Thoracic aorta (tissue), 2 donors: ENCODE measurements around the gene PAQR4. TPM values are rescaled to one million over a fixed set of nuclear protein-coding genes. Genes with fewer than 3 reads are reported as not detected.
"Not testable (repeated sequence)": the region's sequence is repeated elsewhere in the genome, so short reads cannot be mapped to it uniquely, and the experiment has no call there.

Experiments
- ATAC-seq: fragments of 150-250 bp; one replicate; pipeline ENCODE4 v1.8.0; 2017; ENCODE audit warnings: low read depth; ENCODE audit not compliant: insufficient number of reproducible peaks, low FRiP score
- DNase-seq: peaks from one replicate; pipeline ENCODE4 v3.0.0-alpha.2; 2020; ENCODE audit warnings: low spot score
- H3K27ac ChIP-seq, 2 donors: fragments of 200-600 bp; sonication (generic); 1 replicate in 1 of 2; 2 replicates in 1 of 2; pipeline ENCODE4 v1.5.1; 2016; ENCODE audit warnings: mild to moderate bottlenecking in 2 of 2, moderate library complexity in 2 of 2
- H3K27me3 ChIP-seq: fragments of 200-600 bp; sonication (generic); replicated peaks from 2 replicates; pipeline ENCODE4 v1.6.0; 2016; ENCODE audit warnings: mild to moderate bottlenecking; ENCODE audit not compliant: insufficient read depth
- H3K36me3 ChIP-seq: fragments of 200-600 bp; sonication (generic); one replicate; pipeline ENCODE4 v1.5.1; 2016
- H3K4me1 ChIP-seq, 2 donors: fragments of 200-600 bp; sonication (generic); 1 replicate in 1 of 2; 2 replicates in 1 of 2; pipeline versions ENCODE4 v1.5.1 to v1.6.0; 2016; ENCODE audit warnings: low read depth in 2 of 2, mild to moderate bottlenecking in 1 of 2; ENCODE audit not compliant: control insufficient read depth in 1 of 2
- H3K4me3 ChIP-seq: fragments of 200-600 bp; sonication (generic); 2 replicates; pipeline ENCODE4 v1.5.1; 2016; ENCODE audit warnings: mild to moderate bottlenecking
- H3K9me3 ChIP-seq: fragments of 200-600 bp; sonication (generic); 2 replicates; pipeline ENCODE4 v1.5.1; 2016
- total RNA-seq, 2 donors: library from RNA; depleted of rRNA; stranded (reverse); fragments of >200 nt; gene quantifications; one replicate each; pipeline versions ENCODE4 v1.1.0 to v1.2.3, GENCODE V29; 2016
- TF ChIP-seq, protein P1 (sequence below): fragments of 200-600 bp; sonication (generic); IDR thresholded peaks from one replicate; pipeline ENCODE4 v1.5.1; 2019; ENCODE audit warnings: antibody characterized with exemption

PAQR4 gene
- total RNA-seq, 2 donors from 2014 or later = 3.1 to 5.8 TPM

DNA sequence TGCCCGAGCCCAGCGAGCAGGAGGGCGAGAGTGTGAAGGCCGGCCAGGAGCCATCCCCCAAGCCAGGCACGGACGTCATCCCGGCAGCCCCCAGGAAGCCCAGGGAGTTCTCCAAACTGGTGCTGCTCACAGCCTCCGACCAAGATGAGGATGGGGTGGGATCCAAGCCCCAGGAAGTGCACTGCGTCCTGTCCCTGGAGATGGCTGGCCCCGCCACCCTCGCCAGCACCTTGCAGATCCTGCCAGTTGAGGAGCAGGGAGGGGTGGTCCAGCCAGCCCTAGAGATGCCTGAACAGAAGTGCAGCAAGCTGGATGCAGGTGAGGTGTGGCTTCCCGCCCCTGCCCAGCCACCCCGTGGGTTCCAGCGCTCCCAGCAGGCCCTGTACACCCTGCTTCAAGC is 39.5 kb upstream of the PAQR4 start:
- DNase-seq = no peak
- peaks cover 29% of the 10 kb centered on the region for H3K36me3 ChIP-seq
- H3K27me3 ChIP-seq = no peaks in the 10 kb centered on the region
- no peak for ATAC-seq
- H3K4me1 ChIP-seq = peaks cover 0 to 5% of the 10 kb centered on the region in 2 donors
- no peak overlapping the region for H3K4me3 ChIP-seq
- no peak overlapping the region for H3K27ac ChIP-seq
- TF ChIP-seq, protein P1, sequence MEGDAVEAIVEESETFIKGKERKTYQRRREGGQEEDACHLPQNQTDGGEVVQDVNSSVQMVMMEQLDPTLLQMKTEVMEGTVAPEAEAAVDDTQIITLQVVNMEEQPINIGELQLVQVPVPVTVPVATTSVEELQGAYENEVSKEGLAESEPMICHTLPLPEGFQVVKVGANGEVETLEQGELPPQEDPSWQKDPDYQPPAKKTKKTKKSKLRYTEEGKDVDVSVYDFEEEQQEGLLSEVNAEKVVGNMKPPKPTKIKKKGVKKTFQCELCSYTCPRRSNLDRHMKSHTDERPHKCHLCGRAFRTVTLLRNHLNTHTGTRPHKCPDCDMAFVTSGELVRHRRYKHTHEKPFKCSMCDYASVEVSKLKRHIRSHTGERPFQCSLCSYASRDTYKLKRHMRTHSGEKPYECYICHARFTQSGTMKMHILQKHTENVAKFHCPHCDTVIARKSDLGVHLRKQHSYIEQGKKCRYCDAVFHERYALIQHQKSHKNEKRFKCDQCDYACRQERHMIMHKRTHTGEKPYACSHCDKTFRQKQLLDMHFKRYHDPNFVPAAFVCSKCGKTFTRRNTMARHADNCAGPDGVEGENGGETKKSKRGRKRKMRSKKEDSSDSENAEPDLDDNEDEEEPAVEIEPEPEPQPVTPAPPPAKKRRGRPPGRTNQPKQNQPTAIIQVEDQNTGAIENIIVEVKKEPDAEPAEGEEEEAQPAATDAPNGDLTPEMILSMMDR = no peak
- H3K9me3 ChIP-seq = no peaks in the 10 kb centered on the region

DNA sequence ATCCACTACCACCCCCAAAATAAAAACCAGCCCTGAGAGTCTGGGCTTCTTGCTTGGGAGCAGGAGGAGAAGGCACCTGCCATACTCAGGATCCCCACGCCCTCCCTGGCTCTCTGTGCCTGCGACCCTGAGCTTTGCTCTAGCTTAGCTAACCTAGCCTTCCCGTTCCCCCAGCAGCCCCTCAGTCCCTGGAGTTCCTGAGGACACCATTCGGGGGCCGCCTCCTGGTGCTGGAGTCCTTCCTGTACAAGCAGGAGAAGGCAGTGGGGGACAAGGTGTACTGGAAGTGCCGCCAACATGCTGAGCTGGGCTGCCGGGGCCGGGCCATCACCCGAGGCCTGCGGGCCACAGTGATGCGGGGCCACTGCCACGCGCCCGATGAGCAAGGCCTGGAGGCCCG is 38.9 kb upstream of the PAQR4 start:
- Histone ChIP-seq H3K9me3 (no peaks in the 10 kb centered on the region), H3K27ac (no peak overlapping the region), H3K4me3 (no peak overlapping the region), H3K4me1 (peaks cover 0 to 5% of the 10 kb centered on the region in 2 donors), H3K36me3 (peaks cover 33% of the 10 kb centered on the region), H3K27me3 (no peaks in the 10 kb centered on the region)
- ATAC-seq (no peak), DNase-seq (no peak)
- TF ChIP-seq, protein P1 = no peak

DNA sequence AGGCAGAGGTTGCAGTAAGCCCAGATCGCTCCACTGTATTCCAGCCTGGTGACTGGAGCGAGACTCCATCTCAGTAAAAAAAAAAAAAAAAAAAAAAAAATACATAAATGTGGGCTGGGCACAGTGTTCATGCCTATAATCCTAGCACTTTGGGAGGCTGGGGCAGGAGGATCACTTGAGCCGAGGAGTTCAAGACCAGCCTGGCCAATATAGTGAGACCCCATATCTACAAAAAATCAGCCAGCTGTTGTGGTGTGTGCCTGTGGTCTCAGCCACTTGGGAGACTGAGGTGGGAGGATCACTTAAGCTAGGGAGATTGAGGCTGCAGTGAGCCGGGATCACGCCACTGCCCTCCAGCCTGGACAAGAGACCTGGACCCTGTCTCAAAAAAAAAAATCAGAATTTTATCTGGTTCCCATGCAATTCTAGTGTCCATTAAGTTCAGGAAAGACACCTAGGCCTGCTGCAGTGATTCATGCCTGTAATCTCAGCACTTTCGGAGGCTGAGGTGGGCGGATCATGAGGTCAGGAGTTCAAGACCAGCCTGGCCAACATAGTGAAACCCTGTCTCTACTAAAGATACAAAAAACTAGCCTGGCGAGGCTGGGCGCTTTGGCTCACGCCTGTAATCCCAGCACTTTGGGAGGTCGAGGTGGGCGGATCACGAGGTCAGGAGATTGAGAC is 37.8 kb upstream of the PAQR4 start:
- H3K27ac ChIP-seq, H3K27me3 ChIP-seq, H3K9me3 ChIP-seq, ATAC-seq, H3K4me3 ChIP-seq, DNase-seq, H3K4me1 ChIP-seq: not testable (repeated sequence)
- H3K36me3 ChIP-seq = peaks cover 41% of the 10 kb centered on the region

DNA sequence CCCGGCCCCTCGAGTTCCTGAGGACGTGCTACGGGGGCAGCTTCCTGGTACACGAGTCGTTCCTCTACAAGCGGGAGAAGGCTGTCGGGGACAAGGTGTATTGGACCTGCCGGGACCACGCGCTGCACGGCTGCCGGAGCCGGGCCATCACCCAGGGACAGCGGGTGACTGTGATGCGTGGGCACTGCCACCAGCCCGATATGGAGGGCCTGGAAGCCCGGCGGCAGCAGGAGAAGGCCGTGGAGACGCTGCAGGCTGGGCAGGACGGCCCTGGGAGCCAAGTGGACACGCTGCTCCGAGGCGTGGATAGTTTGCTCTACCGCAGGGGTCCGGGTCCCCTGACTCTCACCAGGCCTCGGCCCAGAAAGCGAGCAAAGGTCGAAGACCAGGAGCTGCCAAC is 36.0 kb upstream of the PAQR4 start:
- ATAC-seq (no peak), DNase-seq (no peak)
- Histone ChIP-seq H3K27ac (no peak overlapping the region), H3K36me3 (peaks cover 58% of the 10 kb centered on the region), H3K9me3 (no peaks in the 10 kb centered on the region), H3K27me3 (no peaks in the 10 kb centered on the region), H3K4me3 (no peak overlapping the region), H3K4me1 (no peaks in the 10 kb centered on the region)
- TF ChIP-seq, protein P1 = no peak

DNA sequence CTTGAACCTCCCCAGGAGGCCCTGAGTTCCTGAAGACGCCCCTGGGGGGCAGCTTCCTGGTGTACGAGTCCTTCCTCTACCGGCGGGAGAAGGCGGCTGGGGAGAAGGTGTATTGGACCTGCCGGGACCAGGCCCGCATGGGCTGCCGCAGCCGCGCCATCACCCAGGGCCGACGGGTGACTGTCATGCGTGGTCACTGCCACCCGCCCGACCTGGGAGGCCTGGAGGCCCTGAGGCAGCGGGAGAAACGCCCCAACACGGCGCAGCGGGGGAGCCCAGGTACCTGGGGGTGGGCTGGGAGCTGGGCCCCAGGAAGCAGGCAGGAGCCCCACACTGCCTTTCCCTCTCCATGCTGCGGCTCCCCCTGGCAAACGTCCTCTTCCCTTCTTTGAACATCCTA is 35.4 kb upstream of the PAQR4 start:
- DNase-seq (no peak), ATAC-seq (no peak)
- Histone ChIP-seq H3K27me3 (no peaks in the 10 kb centered on the region), H3K4me1 (no peaks in the 10 kb centered on the region), H3K9me3 (no peaks in the 10 kb centered on the region), H3K4me3 (no peak overlapping the region), H3K27ac (no peak overlapping the region), H3K36me3 (peaks cover 64% of the 10 kb centered on the region)
- TF ChIP-seq, protein P1 = no peak

DNA sequence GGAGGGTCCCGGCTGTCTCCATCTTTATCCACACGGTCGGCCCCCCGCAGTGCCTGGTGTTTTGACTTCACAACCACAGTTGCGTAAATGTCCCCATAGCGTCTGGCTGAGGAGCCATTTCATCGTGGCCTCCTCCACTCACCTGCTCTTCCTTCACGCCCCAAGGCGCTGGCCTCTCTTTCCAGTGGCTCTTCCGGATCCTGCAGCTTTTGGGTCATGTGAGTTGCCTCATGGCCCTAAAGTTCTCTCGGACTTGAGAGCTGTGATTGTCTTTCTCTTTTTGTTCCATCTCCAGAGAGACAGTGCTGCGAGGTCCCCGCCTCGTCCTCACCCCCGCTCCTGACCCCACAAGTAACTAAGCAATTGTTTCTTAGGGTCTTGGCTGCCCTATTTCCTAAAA is 34.7 kb upstream of the PAQR4 start:
- ATAC-seq (no peak), DNase-seq (no peak)
- TF ChIP-seq, protein P1 = no peak
- H3K4me1 ChIP-seq = no peaks in the 10 kb centered on the region
- H3K27ac ChIP-seq = no peak overlapping the region
- H3K36me3 ChIP-seq = peaks cover 71% of the 10 kb centered on the region
- no peak overlapping the region for H3K4me3 ChIP-seq
- no peaks in the 10 kb centered on the region for H3K27me3 ChIP-seq
- H3K9me3 ChIP-seq = no peaks in the 10 kb centered on the region
